Activated CD4-positive, alpha-beta T cell treated with anti-CD3 and anti-CD28 coated beads, Interleukin-2, amount 10 ng/mL, durations not matched to agents 7 days and 5 days (primary cell): ENCODE measurements around the gene SMG6. TPM values are rescaled to one million over a fixed set of nuclear protein-coding genes. Genes with fewer than 3 reads are reported as not detected.
A peak's percentile ranks its signal among the peaks of the same experiment; 100 is the strongest.

Experiments
- CTCF ChIA-PET: fragments of 350-600 bp; sonication (Branson Sonifier 250); formaldehyde crosslinking; loops from one replicate; lab custom pipeline; 2021; ENCODE audit warnings: antibody characterized with exemption; lab: Charles Lee
- POLR2A ChIA-PET: fragments of 350-600 bp; sonication (Branson Sonifier 250); formaldehyde crosslinking; loops from one replicate; lab custom pipeline; 2021; ENCODE audit warnings: antibody characterized with exemption; lab: Charles Lee
- DNase-seq: peaks from one replicate; pipeline ENCODE4 v3.0.0-alpha.2; 2020
- H3K27ac Mint-ChIP-seq: one replicate; pipeline ENCODE4 v1.8.0; 2021; ENCODE audit warnings: mild to moderate bottlenecking, moderate library complexity, mixed read lengths
- H3K27me3 Mint-ChIP-seq: one replicate; pipeline ENCODE4 v1.8.0; 2021; ENCODE audit warnings: mixed read lengths
- H3K36me3 Mint-ChIP-seq: one replicate; pipeline ENCODE4 v1.8.0; 2021; ENCODE audit warnings: low read depth, mixed read lengths
- H3K4me1 Mint-ChIP-seq: one replicate; pipeline ENCODE4 v1.8.0; 2021; ENCODE audit warnings: mixed read lengths
- H3K4me3 Mint-ChIP-seq: one replicate; pipeline ENCODE4 v1.8.0; 2021; ENCODE audit warnings: mild to moderate bottlenecking, moderate library complexity, mixed read lengths
- H3K9me3 Mint-ChIP-seq: one replicate; pipeline ENCODE4 v1.8.0; 2021; ENCODE audit warnings: mixed read lengths
- total RNA-seq, 2 experiments: library from RNA; stranded (reverse); gene quantifications; one replicate each; pipeline ENCODE4 v1.2.3, GENCODE V29; 2021

The SMG6 gene
- total RNA-seq, 2 experiments from 2014 or later: 44.3 to 51.1 TPM

DNA sequence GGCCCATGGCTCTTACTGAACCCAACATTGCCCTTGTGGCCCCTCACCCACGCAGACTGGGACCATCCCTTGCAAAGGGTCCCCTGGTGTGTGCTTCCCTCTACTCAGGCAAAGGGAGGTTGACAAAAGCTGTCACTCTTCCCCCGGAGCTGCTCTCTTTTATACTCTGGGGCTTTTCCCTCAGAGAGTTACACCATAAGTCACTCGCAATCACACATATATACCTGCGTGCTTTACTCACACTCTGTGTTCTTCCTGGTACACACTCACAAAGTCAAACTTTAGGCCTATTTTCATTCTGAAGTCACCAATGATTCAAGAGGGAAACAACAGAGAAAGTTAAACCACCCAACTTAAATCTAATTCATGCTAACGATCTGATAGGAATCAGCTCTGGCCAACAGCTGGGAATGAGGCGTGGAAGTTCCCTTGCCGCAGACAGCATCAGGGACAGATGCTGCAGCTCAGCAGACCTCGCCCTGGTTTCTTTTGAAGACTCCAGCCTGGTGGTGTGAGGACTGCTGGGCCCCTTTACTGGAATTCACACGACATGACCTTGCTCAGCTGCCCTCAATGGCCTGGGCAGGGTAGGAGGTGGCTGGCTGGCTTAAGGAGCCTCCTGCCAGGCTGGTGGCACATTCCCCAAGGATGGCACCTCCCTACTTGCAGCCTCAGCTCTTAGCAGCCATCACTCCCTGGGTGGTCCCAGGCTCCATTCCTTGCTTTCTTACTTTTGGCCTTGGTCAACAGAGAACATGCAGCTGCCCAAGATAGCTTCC lies 221.4 kb downstream of the SMG6 start:
- peaks cover 58% of the 10 kb centered on the region for H3K36me3 Mint-ChIP-seq

DNA sequence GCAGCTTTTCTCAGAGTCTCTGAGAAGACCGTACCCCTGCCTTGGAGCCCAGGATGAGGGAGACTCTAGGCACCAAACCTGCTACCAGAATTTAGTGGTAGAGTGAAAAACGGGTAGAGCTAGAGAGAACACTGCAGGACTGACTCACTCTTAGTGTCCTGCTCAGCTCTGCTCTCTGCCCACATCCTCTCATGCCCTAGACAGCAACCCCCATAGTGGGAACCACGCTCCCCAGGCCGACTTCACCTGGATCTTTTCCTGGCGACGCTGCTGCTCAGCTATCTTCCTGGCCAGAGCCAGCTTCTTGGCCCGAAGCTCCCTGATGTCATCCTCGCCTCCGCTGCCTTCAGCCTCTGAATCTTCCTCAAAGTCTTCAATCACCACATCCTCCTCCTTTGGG lies 222.0 kb downstream of the SMG6 start:
- no peak for DNase-seq
- Mint-ChIP-seq H3K36me3 (peaks cover 55% of the 10 kb centered on the region), H3K9me3 (no peaks in the 10 kb centered on the region), H3K27ac (no peak overlapping the region), H3K4me3 (no peak overlapping the region), H3K4me1 (peaks cover 49% of the 10 kb centered on the region), H3K27me3 (no peaks in the 10 kb centered on the region)
- CTCF ChIA-PET: interaction anchor here (0.7 to 4.4 kb wide), 10 partner anchors 8 to 172 kb away, joined by 3 to 20 read pairs (median 4); no protein-coding TSS in a partner anchor
- POLR2A ChIA-PET: no interaction called here

More for the DNA sequence above, 221.4 kb downstream of the SMG6 start:
- no peak overlapping the region for H3K27ac Mint-ChIP-seq
- H3K27me3 Mint-ChIP-seq: no peaks in the 10 kb centered on the region
- H3K4me3 Mint-ChIP-seq: no peak overlapping the region
- POLR2A ChIA-PET: no interaction called here
- peaks cover 55% of the 10 kb centered on the region for H3K4me1 Mint-ChIP-seq
- no peak for DNase-seq
- H3K9me3 Mint-ChIP-seq: no peaks in the 10 kb centered on the region
- CTCF ChIA-PET: interaction anchor here (0.6 to 4.4 kb wide), 13 partner anchors 12 to 171 kb away, joined by 3 to 20 read pairs (median 4); partner anchors contain the start of gene HIC1

DNA sequence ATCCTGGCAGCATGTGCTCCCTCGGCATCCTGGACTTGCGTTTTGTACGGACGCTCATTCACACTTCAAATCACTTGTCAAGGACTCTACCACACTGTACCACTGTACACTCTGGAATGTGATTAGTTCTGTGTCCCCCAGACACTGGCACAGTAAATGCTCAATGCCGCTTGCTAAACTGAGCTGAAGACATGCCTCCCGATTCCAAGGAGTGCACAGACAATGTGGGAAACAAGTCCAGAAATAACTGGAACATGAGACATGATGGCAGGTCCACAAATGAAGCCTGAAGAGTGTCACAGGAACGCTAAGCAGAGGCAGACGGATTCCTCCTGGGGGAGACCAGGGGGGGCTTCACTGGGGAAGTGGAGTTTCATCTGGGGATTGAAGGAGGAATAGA lies 226.5 kb downstream of the SMG6 start:
- POLR2A ChIA-PET: no interaction called here
- no peaks in the 10 kb centered on the region for H3K9me3 Mint-ChIP-seq
- peaks cover 57% of the 10 kb centered on the region for H3K36me3 Mint-ChIP-seq
- H3K27me3 Mint-ChIP-seq: no peaks in the 10 kb centered on the region
- H3K4me1 Mint-ChIP-seq: peaks cover 29% of the 10 kb centered on the region
- H3K27ac Mint-ChIP-seq: no peak overlapping the region
- no peak for DNase-seq
- no peak overlapping the region for H3K4me3 Mint-ChIP-seq
- CTCF ChIA-PET: interaction anchor here (2.3 to 2.8 kb wide), 2 partner anchors 11 to 168 kb away, joined by 5 to 13 read pairs; no protein-coding TSS in a partner anchor

DNA sequence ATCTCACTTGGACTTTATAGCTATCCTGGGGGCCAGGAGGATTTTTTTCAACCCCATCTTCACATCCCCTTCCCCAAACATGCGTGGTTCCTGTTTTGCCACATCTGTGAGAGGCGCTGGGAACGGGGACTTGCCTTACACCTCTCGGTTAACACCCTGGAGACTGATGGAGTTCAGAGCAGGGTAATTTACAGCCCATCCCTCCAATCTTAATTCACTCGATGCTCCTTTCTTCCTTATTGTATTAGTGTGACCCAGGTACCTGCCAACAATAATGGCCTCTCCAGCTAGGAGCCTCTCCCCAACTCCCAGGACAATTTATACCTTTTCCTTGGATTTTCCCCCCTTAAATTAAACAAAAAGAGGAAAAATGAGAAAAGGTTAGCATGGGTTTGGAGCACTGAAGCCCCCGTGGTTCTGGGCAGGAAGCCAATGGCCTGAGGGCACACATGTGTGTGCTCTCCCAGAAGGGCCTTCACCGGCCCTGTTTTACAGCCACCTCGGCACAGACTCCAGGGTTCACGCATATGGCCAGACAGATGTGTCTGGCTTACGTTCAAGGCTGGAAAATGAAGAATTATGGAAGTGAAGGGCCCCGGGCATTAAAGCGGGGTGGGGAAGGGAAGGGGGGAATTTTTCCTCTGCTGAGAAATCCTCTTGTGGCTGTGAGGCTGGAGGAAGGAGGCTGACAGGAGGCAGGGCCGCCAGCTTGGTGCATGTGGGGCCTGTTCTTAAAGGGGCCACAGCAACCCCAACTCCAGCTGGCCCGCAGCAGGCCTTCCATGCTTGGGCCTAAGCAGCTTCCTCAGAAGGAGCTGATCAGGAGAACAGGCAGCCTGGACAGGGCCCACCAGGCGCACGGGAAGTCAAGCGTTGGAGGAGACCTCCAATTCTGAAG lies 227.2 kb downstream of the SMG6 start:
- H3K9me3 Mint-ChIP-seq: no peaks in the 10 kb centered on the region
- peaks cover 57% of the 10 kb centered on the region for H3K36me3 Mint-ChIP-seq
- DNase-seq: no peak
- POLR2A ChIA-PET: no interaction called here
- H3K4me3 Mint-ChIP-seq: no peak overlapping the region
- peaks cover 25% of the 10 kb centered on the region for H3K4me1 Mint-ChIP-seq
- H3K27me3 Mint-ChIP-seq: no peaks in the 10 kb centered on the region
- CTCF ChIA-PET: interaction anchor here (1.1 to 2.8 kb wide), 4 partner anchors 9 to 169 kb away, joined by 3 to 13 read pairs (median 4); partner anchors contain the start of gene HIC1
- H3K27ac Mint-ChIP-seq: no peak overlapping the region

DNA sequence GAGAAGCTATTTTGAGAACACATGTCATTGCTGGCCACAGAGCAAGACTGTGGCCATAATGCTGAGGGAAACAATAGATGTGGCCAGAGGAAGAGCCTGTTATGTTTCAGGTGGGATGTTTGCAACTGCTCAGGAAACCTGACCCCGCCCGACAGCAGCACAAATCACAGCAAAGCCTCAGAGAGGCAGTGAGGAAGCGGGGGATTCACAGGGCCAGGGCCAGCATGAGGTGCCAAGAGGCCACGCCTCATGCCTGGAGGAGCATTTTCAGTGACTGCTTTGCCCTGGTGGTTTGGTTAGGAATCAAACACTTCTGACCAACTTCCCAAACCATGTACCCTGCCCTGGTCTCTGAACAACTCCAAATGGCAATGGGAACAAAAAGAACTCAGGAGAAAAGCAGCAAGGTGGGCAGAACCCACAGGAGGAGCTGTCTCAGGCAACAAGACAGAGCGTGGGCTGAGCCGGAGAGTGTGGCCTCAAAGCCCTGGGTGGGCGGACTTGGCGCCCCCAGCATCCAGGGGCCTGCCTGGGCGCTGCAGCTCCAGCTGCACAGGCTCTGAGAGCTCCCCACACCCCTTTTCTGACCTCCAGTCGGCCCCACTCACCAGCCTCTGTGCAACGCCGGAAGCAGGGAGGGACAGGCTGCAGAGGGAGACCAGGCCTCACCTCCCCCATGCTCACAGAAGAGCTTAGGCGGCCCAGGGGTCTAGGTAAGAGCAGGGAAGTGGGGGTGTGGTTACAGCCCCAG lies 228.1 kb downstream of the SMG6 start:
- Mint-ChIP-seq H3K9me3 (no peaks in the 10 kb centered on the region), H3K4me1 (peaks cover 28% of the 10 kb centered on the region), H3K4me3 (no peak overlapping the region), H3K27ac (no peak overlapping the region), H3K27me3 (no peaks in the 10 kb centered on the region), H3K36me3 (peaks cover 58% of the 10 kb centered on the region)
- no peak for DNase-seq
- CTCF ChIA-PET: interaction anchor here (0.7 to 2.8 kb wide), 7 partner anchors 9 to 170 kb away, joined by 3 to 13 read pairs (median 4); partner anchors contain the start of gene HIC1
- POLR2A ChIA-PET: no interaction called here

DNA sequence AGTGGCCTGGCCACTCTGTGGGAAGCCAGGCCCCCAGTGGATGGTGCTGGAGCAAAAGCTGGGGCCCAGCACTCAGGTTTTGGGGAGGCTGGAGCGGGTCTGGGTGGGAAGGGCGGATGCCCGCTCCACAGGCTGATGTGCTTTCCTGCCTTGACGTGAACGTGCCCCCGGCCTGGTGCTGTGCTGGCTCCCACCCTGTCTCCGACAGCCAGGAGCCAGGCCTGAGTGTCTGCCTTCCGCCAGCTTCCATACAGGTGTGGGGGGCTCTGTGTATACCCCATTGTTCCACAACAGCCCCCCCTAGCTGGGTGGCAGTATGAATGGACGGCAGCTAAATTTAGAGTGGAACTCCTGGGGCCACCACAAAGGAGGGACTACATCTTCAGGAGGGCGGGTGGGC lies 228.7 kb downstream of the SMG6 start:
- POLR2A ChIA-PET: no interaction called here
- Mint-ChIP-seq H3K9me3 (no peaks in the 10 kb centered on the region), H3K4me1 (peaks cover 34% of the 10 kb centered on the region), H3K4me3 (no peak overlapping the region), H3K27ac (no peak overlapping the region), H3K36me3 (peaks cover 57% of the 10 kb centered on the region), H3K27me3 (no peaks in the 10 kb centered on the region)
- DNase-seq: no peak
- CTCF ChIA-PET: interaction anchor here (1.2 to 2.8 kb wide), 6 partner anchors 10 to 170 kb away, joined by 3 to 13 read pairs (median 4); partner anchors contain the start of gene HIC1

DNA sequence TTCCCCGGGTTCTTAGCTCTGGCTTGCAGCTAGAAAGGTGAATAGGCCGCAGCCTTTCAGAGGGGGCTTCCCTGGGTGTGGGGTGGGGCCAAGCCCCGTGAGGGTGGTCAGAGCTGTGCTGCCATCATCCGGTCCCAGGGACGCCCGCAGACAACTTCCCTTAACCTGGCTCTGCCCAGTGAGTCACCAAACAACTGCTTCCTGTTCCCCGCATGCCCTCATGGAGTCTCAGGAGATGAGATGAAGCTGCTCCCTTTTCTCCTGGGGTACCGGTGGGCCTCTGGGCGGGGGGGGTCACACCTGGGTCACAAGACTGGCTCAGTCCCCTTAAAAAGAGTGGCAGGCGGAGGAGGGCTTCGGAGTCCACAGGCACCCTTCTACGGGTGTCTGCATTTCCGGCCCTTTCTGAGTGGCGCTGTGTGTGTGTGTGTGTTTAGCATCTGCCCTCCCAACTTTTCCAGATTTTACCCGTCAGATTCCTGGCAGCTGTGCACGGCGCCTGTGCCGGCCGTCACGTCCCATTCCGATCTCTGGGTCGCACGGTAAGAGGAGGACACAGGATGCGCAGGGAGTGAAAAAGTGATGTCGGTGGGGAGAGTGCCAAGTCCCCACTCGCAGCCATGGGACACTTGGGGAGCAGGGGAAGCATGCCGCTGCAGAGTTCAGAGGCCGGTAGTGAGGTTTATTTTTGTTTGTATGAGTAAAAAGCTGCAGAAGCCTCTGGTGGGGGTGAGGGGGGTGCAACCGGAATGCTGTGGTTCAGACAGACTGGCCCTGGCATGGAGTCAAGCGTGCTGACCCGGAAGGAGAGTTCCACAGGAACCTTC lies 231.9 kb downstream of the SMG6 start:
- POLR2A ChIA-PET: no interaction called here
- peaks cover 54% of the 10 kb centered on the region for H3K36me3 Mint-ChIP-seq

DNA sequence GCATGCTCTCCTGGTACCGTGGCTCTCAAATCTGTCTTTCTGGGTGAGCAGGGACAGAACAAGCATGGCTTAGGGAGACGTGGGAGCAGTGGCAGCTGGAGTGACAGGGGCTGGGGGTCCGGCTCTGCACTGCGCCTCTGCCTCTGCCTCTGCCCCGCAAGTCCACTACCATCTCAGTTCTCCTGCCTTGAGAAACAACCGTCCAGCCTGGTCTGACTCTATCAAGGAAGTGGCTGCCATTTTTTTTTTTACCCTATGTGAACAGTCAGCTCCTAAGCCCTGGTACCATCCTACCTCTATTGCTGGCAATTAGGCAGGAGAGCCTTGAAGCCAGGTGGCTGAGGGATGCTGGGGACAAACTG lies 232.6 kb downstream of the SMG6 start:
- no peaks in the 10 kb centered on the region for H3K9me3 Mint-ChIP-seq
- no peak overlapping the region for H3K4me3 Mint-ChIP-seq
- CTCF ChIA-PET: interaction anchor here (0.6 to 8.9 kb wide), 12 partner anchors 11 to 212 kb away, joined by 3 to 110 read pairs (median 4); partner anchors contain the start of gene HIC1
- peaks cover 52% of the 10 kb centered on the region for H3K36me3 Mint-ChIP-seq
- H3K27ac Mint-ChIP-seq: peak overlapping the region; percentile 74
- DNase-seq: no peak
- POLR2A ChIA-PET: interaction anchor here (0.7 to 0.9 kb wide), 2 partner anchors 24 to 183 kb away, joined by 3 to 4 read pairs; no protein-coding TSS in a partner anchor
- peaks cover 66% of the 10 kb centered on the region for H3K4me1 Mint-ChIP-seq
- H3K27me3 Mint-ChIP-seq: no peaks in the 10 kb centered on the region

More for the DNA sequence above, 231.9 kb downstream of the SMG6 start:
- H3K4me1 Mint-ChIP-seq: peaks cover 64% of the 10 kb centered on the region
- no peaks in the 10 kb centered on the region for H3K27me3 Mint-ChIP-seq
- CTCF ChIA-PET: interaction anchor here (0.6 to 8.9 kb wide), 12 partner anchors 10 to 211 kb away, joined by 3 to 110 read pairs (median 4); partner anchors contain the start of gene HIC1
- H3K4me3 Mint-ChIP-seq: no peak overlapping the region
- H3K27ac Mint-ChIP-seq: peak overlapping the region; percentile 74
- DNase-seq: no peak
- H3K9me3 Mint-ChIP-seq: no peaks in the 10 kb centered on the region

DNA sequence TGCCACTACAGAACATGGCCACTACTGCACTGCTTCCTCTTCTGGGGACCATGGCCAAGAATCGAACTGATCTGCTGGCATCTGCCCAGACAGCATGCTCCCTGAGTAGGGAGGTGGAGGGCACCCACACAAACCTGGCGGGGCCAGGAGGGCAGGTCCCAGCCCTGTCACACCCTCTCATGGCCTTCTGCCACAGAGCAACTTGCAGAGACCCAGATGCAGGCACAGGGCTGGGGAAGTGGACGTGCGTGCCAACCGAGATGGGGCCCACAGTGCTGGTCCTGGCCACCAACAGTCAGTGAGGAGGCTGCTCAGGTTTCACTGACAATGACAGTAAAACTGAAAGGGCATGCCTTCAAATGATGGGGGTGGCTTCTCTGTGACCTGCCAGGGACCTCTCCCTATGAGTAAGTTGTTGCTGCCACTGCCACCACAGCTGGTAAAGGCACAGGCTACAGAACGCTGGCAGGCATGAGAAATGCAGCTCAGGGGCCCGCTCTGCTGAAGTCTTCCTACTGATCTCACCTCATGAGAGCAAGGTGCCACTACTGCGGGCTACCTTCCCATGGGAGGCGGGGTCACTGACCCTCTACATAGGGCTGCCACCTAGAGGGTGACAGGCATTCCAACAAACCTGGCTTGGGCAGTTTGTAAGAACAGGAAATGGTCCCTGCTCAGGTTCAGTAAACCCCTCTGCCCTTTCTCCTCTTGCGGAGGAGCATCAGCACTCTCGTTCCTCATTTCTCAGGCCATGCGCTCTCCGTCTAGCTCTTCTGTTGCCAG lies 233.2 kb downstream of the SMG6 start:
- ChIA-PET POLR2A (interaction anchor here (0.7 to 0.9 kb wide), 2 partner anchors 24 to 183 kb away, joined by 3 to 4 read pairs; no protein-coding TSS in a partner anchor), CTCF (interaction anchor here (0.8 to 8.9 kb wide), 13 partner anchors 12 to 212 kb away, joined by 3 to 110 read pairs (median 4); partner anchors contain the start of gene HIC1)
- peaks cover 51% of the 10 kb centered on the region for H3K36me3 Mint-ChIP-seq

DNA sequence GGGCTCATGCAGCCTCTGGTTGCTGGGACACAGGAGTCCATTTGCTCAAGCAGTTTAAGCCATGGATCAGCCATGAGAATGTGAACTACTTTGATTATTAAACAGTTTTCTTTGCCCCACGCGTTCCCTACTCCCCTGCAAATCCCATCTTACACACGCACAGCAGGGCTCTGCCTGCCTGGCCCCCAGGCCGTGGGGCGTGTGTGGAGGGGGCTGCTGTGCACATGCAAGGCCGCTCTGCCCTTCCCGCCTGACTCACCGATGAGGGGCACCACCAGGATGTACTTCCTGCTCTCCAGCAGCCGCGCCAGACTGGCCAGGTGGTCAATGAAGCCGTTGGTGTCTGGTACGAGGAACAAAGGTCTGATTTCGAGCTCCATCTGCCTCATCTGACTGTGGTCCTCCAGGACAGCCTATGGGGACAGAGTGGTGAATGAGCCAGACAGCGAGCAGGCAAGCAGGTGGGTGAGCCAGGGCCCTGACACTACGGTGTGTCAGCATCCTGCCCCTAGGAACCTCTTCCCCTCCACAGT lies 235.0 kb downstream of the SMG6 start:
- CTCF ChIA-PET: interaction anchor here (0.7 to 8.9 kb wide), 11 partner anchors 12 to 347 kb away, joined by 3 to 110 read pairs (median 4); partner anchors contain the start of gene HIC1
- POLR2A ChIA-PET: interaction anchor here (0.6 kb wide), 2 partner anchors 21 to 1628 kb away, joined by 3 to 4 read pairs; partner anchors contain the start of gene P2RX5
- H3K4me3 Mint-ChIP-seq: no peak overlapping the region
- peak overlapping the region; percentile 55 for H3K27ac Mint-ChIP-seq
- H3K36me3 Mint-ChIP-seq: peaks cover 60% of the 10 kb centered on the region
- no peaks in the 10 kb centered on the region for H3K9me3 Mint-ChIP-seq
- no peak for DNase-seq
- H3K4me1 Mint-ChIP-seq: peaks cover 67% of the 10 kb centered on the region
- H3K27me3 Mint-ChIP-seq: no peaks in the 10 kb centered on the region

More for the DNA sequence above, 233.2 kb downstream of the SMG6 start:
- Mint-ChIP-seq H3K9me3 (no peaks in the 10 kb centered on the region), H3K4me1 (peaks cover 65% of the 10 kb centered on the region), H3K27ac (peak overlapping the region; percentile 74), H3K4me3 (no peak overlapping the region), H3K27me3 (no peaks in the 10 kb centered on the region)
- peak; percentile 76 for DNase-seq
